ENCODE measurements around the gene CMIP.
A peak's percentile ranks its signal among the peaks of the same experiment; 100 is the strongest.

The CMIP gene

GRCh38 chr16:81485824-81486539 is 41.4 kb downstream of the CMIP start:
- DNase-seq (ENCODE audit: low read depth) = no peak

GRCh38 chr16:81486540-81487061 is 42.0 kb downstream of the CMIP start:
- no peak overlapping the region for H3K4me3 ChIP-seq (ENCODE audit: low read depth, low read length)
- no peak for TF ChIP-seq CTCF (IDR thresholded peaks at IDR 0.05; ENCODE audit: insufficient read depth, low read depth, low read length, missing control alignments)
- no peak for DNase-seq (ENCODE audit: low read depth)

More at GRCh38 chr16:81485824-81486539, 41.4 kb downstream of the CMIP start:
- TF ChIP-seq CTCF (IDR thresholded peaks at IDR 0.05; ENCODE audit: insufficient read depth, low read depth, low read length, missing control alignments) = no peak
- H3K4me3 ChIP-seq (ENCODE audit: low read depth, low read length) = no peak overlapping the region

GRCh38 chr16:81487301-81487720 is 42.7 kb downstream of the CMIP start:
- no peak overlapping the region for H3K4me3 ChIP-seq (ENCODE audit: low read depth, low read length)
- no peak for TF ChIP-seq CTCF (IDR thresholded peaks at IDR 0.05; ENCODE audit: insufficient read depth, low read depth, low read length, missing control alignments)
- DNase-seq (ENCODE audit: low read depth) = no peak

GRCh38 chr16:81488687-81489411 is 44.2 kb downstream of the CMIP start:
- DNase-seq (ENCODE audit: low read depth) = no peak
- no peak for TF ChIP-seq CTCF (IDR thresholded peaks at IDR 0.05; ENCODE audit: insufficient read depth, low read depth, low read length, missing control alignments)
- H3K4me3 ChIP-seq (ENCODE audit: low read depth, low read length) = no peak overlapping the region

GRCh38 chr16:81489547-81490267 is 45.1 kb downstream of the CMIP start:
- no peak overlapping the region for H3K4me3 ChIP-seq (ENCODE audit: low read depth, low read length)
- no peak for TF ChIP-seq CTCF (IDR thresholded peaks at IDR 0.05; ENCODE audit: insufficient read depth, low read depth, low read length, missing control alignments)

GRCh38 chr16:81491541-81492188 is 47.1 kb downstream of the CMIP start:
- no peak for DNase-seq (ENCODE audit: low read depth)
- no peak overlapping the region for H3K4me3 ChIP-seq (ENCODE audit: low read depth, low read length)
- TF ChIP-seq CTCF (IDR thresholded peaks at IDR 0.05; ENCODE audit: insufficient read depth, low read depth, low read length, missing control alignments) = no peak

More at GRCh38 chr16:81489547-81490267, 45.1 kb downstream of the CMIP start:
- DNase-seq (ENCODE audit: low read depth) = peak; percentile 38

Data from GM12865 (cell line).